ENCODE results near the gene CNDP1. TPM values are rescaled to one million over a fixed set of nuclear protein-coding genes. Genes with fewer than 3 reads are reported as not detected.

Gene CNDP1
- polyA plus RNA-seq, 1 donor from 2014 or later: 2.1 TPM

DNA sequence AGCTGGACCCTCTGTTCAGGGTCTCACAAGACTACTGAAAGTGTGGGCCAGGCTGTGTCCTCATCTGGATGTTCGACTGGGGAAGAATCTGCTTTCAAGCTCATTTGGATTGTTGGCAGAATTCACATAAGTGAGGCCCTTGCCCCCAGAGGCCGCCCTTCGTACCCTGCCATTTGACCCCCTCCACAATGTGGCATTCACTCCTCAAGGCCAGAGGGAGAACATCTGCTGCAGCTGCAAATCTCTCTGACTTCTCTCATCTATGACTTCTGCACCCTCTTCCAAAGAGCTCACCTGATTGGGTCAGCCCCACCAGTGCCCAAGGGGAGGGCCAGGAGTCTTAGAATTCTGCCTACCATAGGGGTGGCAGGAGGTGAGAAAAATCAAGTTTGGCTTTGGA is 42.0 kb upstream of the CNDP1 start:
- H3K9me3 ChIP-seq (ENCODE audit: low read length): no peaks in the 10 kb centered on the region
- H3F3A ChIP-seq (ENCODE audit: insufficient read depth, low read length, poor library complexity, severe bottlenecking): no peaks in the 10 kb centered on the region
- no peak overlapping the region for H3K27ac ChIP-seq (ENCODE audit: low read length)

DNA sequence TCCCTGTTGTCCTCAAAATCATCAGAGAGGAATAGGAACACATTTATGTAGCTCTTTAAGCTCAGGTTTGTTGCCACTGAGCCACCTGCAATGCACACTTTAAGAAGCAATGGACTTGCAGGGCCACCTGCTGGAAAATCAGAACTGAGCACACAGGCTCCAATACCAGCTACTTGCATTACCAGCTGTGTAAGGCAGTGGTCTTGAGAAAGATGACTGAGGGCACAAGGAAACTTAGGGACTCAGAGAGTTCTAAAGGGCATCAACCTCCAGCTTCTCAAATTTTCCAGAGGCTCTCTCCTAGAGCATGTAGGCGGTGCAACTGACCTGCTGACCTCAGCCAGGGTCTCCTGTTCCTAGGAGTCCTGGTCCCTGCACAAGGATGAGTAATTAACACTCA is 40.6 kb upstream of the CNDP1 start:
- Histone ChIP-seq H2AFZ (ENCODE audit: low read depth, low read length) (no peak overlapping the region), H3K27ac (ENCODE audit: low read length) (no peak overlapping the region), H3K9me3 (ENCODE audit: low read length) (no peaks in the 10 kb centered on the region), H3K27me3 (ENCODE audit: insufficient read depth, low read depth, low read length) (no peaks in the 10 kb centered on the region), H3K9me2 (ENCODE audit: insufficient read depth, low read length) (no peaks in the 10 kb centered on the region), H3K4me2 (ENCODE audit: low read length) (no peak overlapping the region), H3K4me3 (ENCODE audit: low read length) (no peak overlapping the region), H4K20me1 (ENCODE audit: insufficient read depth) (no peaks in the 10 kb centered on the region), H3K9ac (ENCODE audit: low read length) (no peak overlapping the region), H3F3A (ENCODE audit: insufficient read depth, low read length, poor library complexity, severe bottlenecking) (no peaks in the 10 kb centered on the region), H3K79me2 (replicated peaks; ENCODE audit: insufficient read depth, low read length) (peaks cover 21% of the 10 kb centered on the region), H3K36me3 (ENCODE audit: insufficient read depth, low read length) (no peaks in the 10 kb centered on the region)
- TF ChIP-seq, protein P1, sequence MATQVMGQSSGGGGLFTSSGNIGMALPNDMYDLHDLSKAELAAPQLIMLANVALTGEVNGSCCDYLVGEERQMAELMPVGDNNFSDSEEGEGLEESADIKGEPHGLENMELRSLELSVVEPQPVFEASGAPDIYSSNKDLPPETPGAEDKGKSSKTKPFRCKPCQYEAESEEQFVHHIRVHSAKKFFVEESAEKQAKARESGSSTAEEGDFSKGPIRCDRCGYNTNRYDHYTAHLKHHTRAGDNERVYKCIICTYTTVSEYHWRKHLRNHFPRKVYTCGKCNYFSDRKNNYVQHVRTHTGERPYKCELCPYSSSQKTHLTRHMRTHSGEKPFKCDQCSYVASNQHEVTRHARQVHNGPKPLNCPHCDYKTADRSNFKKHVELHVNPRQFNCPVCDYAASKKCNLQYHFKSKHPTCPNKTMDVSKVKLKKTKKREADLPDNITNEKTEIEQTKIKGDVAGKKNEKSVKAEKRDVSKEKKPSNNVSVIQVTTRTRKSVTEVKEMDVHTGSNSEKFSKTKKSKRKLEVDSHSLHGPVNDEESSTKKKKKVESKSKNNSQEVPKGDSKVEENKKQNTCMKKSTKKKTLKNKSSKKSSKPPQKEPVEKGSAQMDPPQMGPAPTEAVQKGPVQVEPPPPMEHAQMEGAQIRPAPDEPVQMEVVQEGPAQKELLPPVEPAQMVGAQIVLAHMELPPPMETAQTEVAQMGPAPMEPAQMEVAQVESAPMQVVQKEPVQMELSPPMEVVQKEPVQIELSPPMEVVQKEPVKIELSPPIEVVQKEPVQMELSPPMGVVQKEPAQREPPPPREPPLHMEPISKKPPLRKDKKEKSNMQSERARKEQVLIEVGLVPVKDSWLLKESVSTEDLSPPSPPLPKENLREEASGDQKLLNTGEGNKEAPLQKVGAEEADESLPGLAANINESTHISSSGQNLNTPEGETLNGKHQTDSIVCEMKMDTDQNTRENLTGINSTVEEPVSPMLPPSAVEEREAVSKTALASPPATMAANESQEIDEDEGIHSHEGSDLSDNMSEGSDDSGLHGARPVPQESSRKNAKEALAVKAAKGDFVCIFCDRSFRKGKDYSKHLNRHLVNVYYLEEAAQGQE (IDR thresholded peaks at IDR 0.05; ENCODE audit: borderline replicate concordance): no peak
- TF ChIP-seq SMC3 (conservative IDR thresholded peaks at IDR 0.05; ENCODE audit: poor library complexity) (peak; percentile 93), POLR2AphosphoS5 (IDR thresholded peaks at IDR 0.05) (no peak), EZH2 (IDR thresholded peaks at IDR 0.05; ENCODE audit: borderline replicate concordance, insufficient read depth, low read length, poor library complexity, severe bottlenecking) (no peak), TAF1 (IDR thresholded peaks at IDR 0.05; ENCODE audit: low read depth) (no peak), RAD21 (conservative IDR thresholded peaks at IDR 0.05) (peak; percentile 93), MXI1 (conservative IDR thresholded peaks at IDR 0.05; ENCODE audit: poor library complexity, severe bottlenecking) (no peak), EP300 (conservative IDR thresholded peaks at IDR 0.05; ENCODE audit: poor library complexity, severe bottlenecking) (no peak)
- TF ChIP-seq, protein P2, sequence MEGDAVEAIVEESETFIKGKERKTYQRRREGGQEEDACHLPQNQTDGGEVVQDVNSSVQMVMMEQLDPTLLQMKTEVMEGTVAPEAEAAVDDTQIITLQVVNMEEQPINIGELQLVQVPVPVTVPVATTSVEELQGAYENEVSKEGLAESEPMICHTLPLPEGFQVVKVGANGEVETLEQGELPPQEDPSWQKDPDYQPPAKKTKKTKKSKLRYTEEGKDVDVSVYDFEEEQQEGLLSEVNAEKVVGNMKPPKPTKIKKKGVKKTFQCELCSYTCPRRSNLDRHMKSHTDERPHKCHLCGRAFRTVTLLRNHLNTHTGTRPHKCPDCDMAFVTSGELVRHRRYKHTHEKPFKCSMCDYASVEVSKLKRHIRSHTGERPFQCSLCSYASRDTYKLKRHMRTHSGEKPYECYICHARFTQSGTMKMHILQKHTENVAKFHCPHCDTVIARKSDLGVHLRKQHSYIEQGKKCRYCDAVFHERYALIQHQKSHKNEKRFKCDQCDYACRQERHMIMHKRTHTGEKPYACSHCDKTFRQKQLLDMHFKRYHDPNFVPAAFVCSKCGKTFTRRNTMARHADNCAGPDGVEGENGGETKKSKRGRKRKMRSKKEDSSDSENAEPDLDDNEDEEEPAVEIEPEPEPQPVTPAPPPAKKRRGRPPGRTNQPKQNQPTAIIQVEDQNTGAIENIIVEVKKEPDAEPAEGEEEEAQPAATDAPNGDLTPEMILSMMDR (IDR thresholded peaks at IDR 0.05; ENCODE audit: poor library complexity, severe bottlenecking): peak; percentile 91

More for the DNA sequence above, 42.0 kb upstream of the CNDP1 start:
- no peak overlapping the region for H3K4me3 ChIP-seq (ENCODE audit: low read length)
- H3K4me2 ChIP-seq (ENCODE audit: low read length): no peak overlapping the region
- no peaks in the 10 kb centered on the region for H3K36me3 ChIP-seq (ENCODE audit: insufficient read depth, low read length)
- H3K9me2 ChIP-seq (ENCODE audit: insufficient read depth, low read length): no peaks in the 10 kb centered on the region
- no peak overlapping the region for H3K9ac ChIP-seq (ENCODE audit: low read length)
- no peak overlapping the region for H2AFZ ChIP-seq (ENCODE audit: low read depth, low read length)
- no peaks in the 10 kb centered on the region for H3K27me3 ChIP-seq (ENCODE audit: insufficient read depth, low read depth, low read length)
- no peaks in the 10 kb centered on the region for H4K20me1 ChIP-seq (ENCODE audit: insufficient read depth)
- peaks cover 6% of the 10 kb centered on the region for H3K79me2 ChIP-seq (replicated peaks; ENCODE audit: insufficient read depth, low read length)
- TF ChIP-seq TAF1 (IDR thresholded peaks at IDR 0.05; ENCODE audit: low read depth) (no peak), EP300 (conservative IDR thresholded peaks at IDR 0.05; ENCODE audit: poor library complexity, severe bottlenecking) (no peak), MXI1 (conservative IDR thresholded peaks at IDR 0.05; ENCODE audit: poor library complexity, severe bottlenecking) (no peak), EZH2 (IDR thresholded peaks at IDR 0.05; ENCODE audit: borderline replicate concordance, insufficient read depth, low read length, poor library complexity, severe bottlenecking) (no peak), POLR2AphosphoS5 (IDR thresholded peaks at IDR 0.05) (no peak), RAD21 (conservative IDR thresholded peaks at IDR 0.05) (no peak), SMC3 (conservative IDR thresholded peaks at IDR 0.05; ENCODE audit: poor library complexity) (no peak)
- TF ChIP-seq, protein P2 (IDR thresholded peaks at IDR 0.05; ENCODE audit: poor library complexity, severe bottlenecking): no peak
- TF ChIP-seq, protein P1 (IDR thresholded peaks at IDR 0.05; ENCODE audit: borderline replicate concordance): no peak
